HG03571 (cell line): ENCODE results near the gene ZNHIT1.
A peak's percentile ranks its signal among the peaks of the same experiment; 100 is the strongest.
"Not testable (repeated sequence)": the region's sequence is repeated elsewhere in the genome, so short reads cannot be mapped to it uniquely, and the experiment has no call there.

Experiments
- ATAC-seq: cut with Tn5 transposase; IDR thresholded peaks from one replicate; pipeline ENCODE4 v1.9.1; 2021; ENCODE audit not compliant: unreplicated experiment

The ZNHIT1 gene

DNA sequence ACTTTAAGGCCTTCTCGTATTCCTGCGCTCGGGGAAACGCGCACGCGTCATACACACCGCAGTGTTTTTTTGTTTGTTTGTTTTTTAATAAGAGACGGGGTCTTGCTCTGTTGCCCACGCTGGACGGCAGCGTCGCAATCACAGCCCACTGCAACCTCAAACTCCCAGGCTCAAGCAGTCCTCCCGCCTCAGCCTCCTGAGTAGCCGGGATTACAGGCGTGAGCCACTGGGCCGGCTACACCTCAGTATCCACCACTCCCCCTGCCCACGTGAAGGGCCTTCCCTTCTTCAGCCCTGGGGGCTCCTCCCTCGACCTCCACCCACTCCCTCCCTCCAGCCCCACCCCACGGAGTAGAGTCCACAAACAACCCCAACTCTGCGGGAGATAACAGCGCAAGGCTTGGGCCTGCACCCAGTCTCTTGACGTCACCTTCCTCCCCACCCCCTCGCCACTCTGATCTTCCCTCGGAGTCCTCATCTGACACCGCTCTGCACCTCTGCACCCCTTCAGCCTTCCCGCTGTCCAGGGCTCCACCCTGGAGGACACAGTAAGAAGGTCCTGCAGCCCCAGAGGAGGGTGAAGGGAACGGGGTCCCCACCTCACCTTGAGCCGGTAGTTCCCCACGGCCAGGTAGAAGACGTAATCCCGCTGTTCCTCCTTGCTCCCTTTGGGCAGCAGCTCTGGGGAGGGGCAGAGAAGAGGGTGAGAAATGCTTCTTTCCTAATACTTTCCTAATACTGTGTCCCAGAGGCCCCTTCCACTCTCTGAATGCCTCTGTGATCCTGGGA, 22.5 kb downstream of the ZNHIT1 start:
- ATAC-seq, result no peak

DNA sequence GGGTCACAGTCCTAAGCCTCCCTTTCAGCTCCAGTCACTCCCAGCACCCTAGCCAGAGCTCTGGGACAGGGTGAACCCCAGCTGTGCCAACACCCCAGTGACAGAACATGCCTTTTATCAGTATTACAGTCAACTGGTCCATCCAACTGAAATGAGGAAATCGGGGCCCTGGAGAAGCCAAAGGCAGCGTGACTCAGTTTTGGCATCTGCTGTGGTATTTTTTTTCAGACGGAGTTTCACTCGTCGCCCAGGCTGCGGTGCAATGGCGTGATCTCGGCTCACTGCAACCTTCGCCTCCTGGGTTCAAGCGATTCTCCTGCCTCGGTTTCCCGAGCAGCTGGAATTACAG, 23.0 kb downstream of the ZNHIT1 start:
- ATAC-seq, result no peak

DNA sequence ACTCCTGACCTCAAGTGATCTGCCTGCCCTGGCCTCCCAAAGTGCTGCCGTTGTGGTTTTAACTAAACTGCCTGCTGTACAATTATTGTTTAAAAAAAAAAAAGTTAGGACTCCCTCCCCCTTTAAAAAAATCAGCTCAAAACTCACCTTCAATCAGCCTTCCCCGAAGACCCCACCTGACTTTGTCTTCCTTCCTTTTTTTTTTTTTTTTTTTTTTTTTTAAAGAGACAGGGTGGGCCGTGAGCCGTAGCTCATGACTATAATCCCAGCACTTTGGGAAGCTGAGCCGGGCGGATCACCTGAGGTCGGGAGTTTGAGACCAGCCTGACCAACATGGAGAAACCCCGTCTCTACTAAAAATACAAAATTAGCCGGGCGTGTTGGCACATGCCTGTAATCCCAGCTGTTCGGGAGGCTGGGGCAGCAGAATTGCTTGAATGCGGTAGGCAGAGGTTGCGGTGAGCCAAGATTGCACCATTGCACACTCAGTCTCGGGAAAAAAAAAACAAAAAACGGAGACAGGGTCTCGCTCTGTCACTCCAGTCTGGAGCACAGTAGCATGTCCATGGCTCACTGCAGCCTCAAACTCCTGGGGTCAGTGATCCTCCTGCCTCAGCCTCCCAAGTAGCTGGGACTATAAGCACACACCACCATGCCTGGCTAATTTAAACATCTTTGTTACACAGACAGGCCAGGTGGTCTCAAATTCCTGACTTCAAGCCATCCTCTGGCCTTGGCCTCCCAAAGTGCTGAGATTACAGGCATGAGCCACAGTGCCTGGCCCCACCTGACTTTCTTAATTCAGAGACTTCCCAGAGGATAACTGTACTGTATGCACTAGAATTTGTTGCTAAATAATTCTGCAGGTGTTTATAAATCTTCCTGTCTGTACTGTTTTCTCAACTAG, 23.7 kb downstream of the ZNHIT1 start:
- ATAC-seq, result no peak

DNA sequence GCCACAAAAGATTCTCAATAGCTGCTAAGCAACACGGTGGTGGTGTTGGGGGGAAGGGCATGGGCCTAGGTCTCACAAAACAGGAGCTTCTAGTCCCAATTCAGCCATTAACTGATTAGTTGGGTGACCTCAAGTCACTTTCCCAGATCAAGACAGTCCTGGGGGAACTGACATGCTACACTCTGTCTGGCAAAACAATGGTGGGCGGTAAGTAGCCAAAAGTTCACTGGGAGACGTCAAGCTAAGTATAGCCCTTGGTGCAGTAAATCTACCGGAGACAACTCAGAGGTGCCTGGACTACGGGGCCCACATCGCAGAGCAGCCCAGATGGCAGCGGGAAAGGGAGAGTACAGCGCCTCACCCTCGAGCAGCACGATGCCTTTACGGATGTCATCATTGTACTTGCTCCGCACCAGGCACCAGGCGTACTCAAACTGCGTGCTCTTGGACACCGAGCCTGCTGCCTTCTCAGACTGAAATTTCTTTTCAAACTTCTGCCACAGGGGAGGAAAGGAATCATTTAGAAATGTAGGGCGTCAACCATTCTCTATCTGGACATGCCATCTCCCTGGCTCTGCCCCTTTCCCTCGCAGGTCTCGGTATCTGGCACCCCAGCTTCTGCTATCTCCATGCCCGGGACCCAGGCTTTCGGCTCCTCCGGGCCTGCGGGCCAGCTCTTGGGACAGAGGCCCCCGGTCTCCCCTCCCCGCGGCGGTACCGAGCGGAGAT, 25.8 kb downstream of the ZNHIT1 start:
- ATAC-seq, result no peak

DNA sequence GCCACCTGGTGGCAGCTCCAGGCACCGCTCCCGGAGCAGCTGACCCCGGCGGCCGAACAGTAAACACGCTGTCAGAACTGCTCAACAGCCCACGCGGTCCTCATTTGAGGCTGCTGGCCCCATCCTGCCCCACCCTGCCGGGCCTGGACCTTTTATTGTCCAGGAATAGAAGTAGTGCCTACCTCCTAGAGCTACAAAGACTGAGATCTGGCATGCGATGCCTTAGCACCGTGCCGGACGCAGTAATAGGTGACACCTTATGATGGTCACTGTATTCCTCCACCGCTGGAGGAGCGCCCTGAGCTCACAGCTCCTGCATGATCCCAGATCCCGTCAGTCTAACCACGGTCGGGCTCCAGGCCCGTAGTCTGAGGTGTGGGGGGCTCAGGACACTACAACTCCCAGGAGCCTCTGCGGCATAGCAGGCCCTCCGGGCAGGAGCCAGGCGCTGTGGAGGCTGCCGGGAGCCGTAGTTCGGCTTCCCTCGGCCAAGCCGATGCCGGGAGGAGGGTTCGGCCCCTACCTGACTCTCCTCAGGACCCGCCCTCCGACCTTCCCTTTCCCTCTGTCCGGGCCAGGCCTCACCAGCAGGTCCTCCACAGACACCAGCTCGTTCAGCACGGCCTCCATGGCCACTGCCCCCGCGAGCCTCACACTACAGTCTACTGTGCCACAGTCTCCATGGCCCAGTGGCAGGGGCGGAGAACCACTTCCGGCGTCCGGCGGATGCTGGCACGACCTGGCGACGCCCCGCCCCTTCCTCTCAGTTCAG, 26.6 kb downstream of the ZNHIT1 start, which contains the start of gene FIS1:
FIS1 (minus strand) TSS at position 707 of the 772 bp plus-strand sequence; CDS start at position 630, 77 bp downstream.
- peak; percentile 88 for ATAC-seq

DNA sequence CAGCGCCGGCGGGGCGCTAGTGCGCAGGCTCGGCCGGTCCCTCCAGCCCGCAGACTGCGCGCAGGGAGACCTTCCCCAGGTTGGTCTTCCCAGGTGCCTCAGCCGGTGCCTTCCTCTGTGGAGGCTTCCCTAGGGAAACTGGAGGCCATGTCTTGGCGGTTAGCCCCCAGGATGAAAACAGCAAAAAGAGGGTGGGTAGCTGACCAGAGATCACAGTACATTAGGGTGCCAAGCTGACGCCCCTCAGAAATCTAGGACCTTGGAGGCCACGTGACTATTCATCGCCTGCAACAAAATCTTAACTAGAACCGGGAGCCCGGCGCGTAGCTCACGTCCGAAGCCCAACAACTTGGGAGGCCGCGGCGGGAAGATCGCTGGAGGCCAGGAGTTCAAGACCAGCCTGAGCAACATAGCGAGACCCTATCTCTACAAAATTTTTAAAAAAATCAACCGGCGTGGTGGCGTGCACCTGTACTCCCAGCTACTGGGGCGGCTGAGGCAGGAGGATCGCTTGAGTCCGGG, 27.2 kb downstream of the ZNHIT1 start:
- ATAC-seq, result no peak

DNA sequence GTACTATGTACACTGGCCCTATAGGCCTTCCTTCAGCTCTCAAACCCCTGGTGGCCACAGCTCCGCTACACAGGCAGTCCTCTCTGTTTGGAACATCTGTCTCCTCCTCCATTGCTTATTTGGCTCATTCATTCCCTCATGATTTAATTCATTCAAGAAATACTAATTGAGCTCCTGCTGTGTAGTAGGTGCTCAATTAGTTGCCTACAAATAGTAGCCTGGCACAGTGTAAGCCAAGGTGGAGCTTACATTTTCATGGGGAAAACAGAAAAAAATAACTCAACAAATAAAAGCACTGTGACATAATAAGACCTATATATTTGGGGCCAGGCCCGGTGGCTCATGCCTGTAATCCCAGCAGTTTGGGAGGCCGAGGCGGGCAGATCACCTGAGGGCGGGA, 30.3 kb downstream of the ZNHIT1 start:
- no peak for ATAC-seq

DNA sequence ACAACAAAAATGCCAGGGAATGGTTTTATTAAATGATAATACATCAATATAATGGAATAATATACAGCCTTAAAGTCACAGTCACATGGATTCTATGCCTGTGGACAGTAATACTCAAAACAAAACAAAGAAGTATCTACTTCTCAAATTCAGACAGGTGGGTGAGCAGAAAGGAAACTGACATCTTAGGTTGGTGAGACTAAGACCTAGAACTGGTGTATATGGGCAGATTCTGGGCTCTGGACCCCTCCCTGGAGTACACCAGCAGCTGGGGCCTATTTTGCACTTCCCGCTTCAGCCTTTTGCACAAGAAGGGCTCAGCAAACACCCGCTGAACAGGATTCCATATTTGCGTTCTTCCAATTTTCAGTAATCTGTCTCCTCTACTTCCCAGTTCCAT, 32.4 kb downstream of the ZNHIT1 start:
- ATAC-seq, result no peak

DNA sequence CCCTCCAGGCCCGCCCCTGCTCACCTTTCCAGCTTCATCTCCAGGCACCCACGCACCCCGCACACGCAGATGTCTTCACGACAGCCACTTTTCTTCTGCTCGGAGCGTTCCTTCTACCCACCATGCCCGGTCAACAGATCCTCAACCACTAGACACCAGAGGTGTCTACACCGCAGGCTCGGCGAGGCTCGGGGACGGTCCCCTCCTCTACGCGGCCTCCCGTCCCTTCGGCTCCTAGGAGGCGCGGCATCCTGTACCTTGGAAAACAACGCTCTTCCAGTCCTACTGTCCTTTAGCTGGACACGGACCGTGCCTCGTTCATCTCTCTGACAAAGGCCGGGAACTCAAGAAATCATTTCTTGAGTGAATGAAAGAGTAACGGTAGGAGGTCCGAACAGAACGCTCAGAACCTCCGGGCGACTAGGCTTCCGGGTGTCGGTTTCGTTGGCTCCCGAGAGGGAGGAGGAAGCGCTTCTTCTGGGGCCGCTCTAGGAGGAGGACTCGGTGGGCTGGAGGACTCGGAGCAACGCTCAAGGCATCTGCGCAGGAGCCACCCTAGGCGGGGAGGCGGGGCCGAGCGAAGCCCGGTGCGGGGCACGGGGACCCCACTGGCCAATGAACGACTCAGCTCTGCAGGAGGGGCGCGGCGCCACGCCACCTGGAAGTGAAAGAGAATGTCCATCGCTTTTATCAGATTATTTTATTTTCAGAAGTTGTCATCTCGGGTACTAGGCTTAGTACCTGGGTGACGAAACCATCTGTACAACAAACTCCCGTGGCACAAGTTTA, 34.1 kb downstream of the ZNHIT1 start:
- peak; percentile 97 for ATAC-seq

DNA sequence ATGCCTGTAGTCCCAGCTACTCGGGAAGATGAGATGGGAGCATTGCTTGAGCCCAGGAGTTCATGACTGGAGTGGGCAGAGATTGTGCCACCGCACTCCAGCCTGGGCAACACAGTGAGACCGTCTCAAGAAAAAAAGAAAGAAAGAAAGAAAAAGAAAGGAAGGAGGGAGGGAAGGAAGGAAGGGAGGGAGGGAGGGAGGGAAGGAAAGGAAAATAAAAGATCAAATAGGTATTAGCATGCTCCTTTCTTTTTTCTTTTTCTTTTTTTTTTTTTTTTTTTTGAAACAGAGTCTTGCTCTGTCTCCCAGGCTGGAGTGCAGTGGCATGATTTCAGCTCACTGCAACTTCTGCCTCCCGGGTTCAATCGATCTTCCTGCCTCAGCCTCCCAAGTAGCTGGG, 35.2 kb downstream of the ZNHIT1 start:
- not testable (repeated sequence) for ATAC-seq

DNA sequence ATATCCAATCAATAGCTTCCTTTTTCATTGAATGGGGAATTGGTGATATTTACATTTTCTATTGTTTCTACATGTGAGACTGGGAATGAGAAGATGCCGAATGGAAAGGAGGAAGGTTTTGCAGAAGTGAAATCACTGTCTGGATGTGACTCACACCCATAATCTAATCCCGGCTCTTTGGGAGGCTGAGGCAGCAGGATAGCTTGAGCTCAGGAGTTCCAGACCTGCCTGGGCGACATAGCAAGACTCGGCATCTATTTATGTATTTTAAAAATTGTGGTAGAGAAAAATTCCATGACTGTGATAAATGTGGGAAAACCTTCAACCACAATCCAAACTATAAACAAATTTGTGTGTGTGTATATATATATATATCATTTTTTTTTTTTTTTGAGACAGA, 37.8 kb downstream of the ZNHIT1 start:
- ATAC-seq, result no peak

DNA sequence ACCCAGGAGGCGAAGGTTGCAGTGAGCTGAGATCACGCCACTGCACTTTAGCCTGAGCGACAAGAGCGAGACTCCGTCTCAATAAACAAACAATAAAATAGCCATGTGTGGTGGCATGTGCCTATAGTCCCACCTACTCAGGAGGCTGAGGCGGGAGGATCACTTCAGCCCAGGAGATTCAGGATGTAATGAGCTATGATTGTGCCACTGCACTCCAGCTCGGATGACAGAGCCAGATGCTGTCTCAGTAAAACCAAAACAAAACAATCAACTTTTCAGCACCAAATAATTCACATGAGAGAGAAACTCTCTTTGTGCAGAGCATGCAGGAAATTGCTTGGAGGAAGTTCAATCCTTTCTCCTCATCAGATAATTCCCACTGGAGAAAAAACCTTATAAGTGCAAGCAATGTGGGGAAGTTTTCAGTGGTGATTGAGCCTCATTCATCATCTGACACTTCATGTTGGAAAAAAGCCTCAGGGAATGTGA, 40.3 kb downstream of the ZNHIT1 start:
- no peak for ATAC-seq

DNA sequence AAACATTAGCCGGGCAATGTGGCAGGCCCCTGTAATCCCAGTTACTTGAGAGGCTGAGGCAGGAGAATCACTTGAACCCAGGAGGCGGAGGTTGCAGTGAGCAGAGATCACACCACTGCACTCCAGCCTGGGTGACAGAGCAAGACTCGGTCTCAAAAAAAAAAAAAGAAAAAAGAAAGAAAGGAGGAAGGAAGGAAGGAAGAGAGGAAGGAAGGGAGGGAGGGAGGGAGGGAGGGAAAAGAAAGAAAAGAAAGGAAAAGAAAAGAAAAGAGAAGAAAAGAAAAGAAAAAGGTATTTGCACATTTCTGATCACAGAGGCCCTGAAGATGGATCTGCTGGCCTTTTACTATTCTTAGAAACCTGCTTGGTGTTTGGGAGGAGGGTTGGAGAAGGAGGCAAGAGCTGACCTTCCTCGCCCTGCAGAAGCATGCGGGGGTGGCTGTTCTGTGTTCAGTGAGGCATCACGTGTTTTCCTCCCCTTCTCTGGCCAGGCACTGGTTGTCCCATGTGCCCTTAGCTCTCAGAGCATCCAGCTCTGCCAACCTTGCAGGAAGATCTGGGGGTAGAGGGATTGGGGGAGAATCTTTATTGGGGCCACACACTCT, 46.2 kb downstream of the ZNHIT1 start:
- not testable (repeated sequence) for ATAC-seq

DNA sequence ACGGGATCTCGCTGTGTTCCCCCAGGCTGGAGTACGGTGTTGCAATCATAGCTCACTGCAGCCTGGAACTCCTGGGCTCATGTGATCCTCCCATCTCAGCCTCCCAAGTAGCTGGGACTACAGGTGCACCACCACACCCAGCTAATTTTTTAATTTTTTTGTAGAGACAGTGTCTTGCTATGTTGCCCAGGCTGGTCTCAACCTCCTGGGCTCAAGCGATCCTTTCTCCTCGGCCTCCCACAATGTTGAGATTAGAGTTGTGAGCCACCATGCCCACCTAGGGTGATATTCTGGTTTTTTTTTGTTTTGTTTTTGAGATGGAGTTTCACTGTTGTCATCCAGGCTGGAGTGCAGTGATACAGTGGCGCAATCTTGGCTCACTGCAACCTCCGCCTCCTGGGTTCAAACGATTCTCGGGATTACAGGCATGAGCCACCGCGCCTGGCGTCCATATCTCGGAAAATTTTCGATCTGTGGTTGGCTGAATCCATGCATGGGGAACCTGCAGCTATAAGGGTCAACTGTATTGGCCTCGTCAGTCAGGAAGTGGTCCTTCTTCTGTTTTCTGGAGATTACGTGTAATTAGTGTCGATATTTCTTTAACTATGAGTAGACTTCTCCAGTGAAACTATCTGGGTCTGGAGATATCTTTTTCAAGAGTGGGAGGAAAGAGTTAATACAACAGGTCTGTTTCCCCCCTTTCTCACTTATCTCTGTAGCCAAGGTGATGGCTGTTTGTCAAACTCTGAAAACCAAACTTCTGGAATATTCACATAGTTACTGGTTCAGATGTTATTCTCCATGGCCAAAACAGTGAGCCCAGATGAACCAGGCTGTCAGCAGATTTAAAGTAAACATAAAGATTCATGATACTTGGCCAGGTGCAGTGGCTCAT, 47.9 kb downstream of the ZNHIT1 start:
- ATAC-seq, result no peak

DNA sequence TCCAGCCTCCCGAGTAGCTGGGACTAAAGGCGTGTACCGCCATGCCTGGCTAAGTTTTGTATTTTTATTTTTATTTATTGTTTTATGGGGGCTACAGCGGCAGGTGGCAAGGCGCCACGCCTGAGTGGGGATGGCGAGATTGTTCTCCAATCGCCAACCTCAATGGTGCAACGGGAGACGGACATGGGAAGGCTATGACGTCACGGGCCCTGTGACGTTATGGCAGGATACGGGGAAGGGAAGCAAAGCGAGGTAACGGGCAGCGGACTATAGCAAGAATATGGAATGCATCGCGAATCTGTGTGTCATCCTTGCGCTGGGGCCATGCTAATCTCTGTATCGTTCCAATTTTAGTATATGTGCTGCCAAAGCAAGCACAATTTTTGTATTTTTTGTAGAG, 51.7 kb downstream of the ZNHIT1 start:
- no peak for ATAC-seq

DNA sequence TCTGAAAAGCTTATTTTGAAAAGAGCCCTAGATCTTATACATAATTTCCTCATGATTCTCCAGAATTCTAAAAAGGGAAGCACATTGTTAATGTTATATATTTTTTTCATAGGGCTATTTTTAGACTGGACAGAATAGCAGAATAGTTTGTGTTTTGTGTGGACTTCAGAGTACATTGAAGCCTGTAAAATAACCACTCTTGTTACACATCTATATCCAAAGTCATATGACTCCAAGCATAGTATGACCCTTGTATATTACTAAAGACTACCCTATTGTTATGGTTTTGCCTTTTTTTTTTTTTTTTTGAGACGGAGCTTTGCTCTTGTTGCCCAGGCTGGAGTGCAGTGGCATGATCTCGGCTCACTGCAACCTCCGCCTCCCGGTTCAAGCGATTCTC, 53.1 kb downstream of the ZNHIT1 start:
- no peak for ATAC-seq

DNA sequence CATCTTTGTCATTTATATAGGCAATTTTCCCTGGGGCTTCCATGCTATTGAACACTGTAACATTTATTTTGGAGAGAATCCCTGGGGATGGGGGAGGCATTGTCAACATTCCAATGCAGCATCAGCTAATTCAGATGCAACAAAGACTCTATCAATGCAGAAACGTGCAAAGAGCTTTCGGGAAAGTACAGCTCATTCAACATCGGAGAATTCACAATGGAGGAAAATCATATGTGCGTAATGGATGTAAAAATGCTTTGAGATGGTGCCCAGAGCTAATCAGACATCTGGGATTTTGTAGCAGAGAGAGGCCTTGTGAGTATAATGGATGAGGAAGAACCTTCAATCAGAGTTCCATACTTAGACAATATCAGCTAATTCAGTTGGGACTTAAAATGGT, 55.2 kb downstream of the ZNHIT1 start:
- ATAC-seq, result no peak
